Uterus (tissue), 4 donors: ENCODE data around the gene ZNF443. TPM values are rescaled to one million over a fixed set of nuclear protein-coding genes. Genes with fewer than 3 reads are reported as not detected.
"Not testable (repeated sequence)": the region's sequence is repeated elsewhere in the genome, so short reads cannot be mapped to it uniquely, and the experiment has no call there.

Experiments used
- DNase-seq, 2 donors: peaks; one replicate each; pipeline ENCODE4 v3.0.0-alpha.2; 2019 to 2020
- H3K27ac ChIP-seq, 2 donors: fragments of 200-600 bp; sonication (generic); 1 replicate in 1 of 2; 2 replicates in 1 of 2; pipeline ENCODE4 v1.5.1; 2016 to 2018
- H3K27me3 ChIP-seq, 2 donors: fragments of 200-600 bp; sonication (generic); one replicate each; pipeline ENCODE4 v1.5.1; 2018 to 2019; ENCODE audit warnings: control low read depth in 1 of 2
- H3K36me3 ChIP-seq, 2 donors: fragments of 200-600 bp; sonication (generic); one replicate each; pipeline ENCODE4 v1.5.1; 2019; ENCODE audit warnings: control low read depth in 1 of 2
- H3K4me1 ChIP-seq, 2 donors: fragments of 200-600 bp; sonication (generic); one replicate each; pipeline ENCODE4 v1.5.1; 2018 to 2019; ENCODE audit warnings: control low read depth in 1 of 2
- H3K4me3 ChIP-seq, 2 donors: fragments of 200-600 bp; sonication (generic); 1 replicate in 1 of 2; 2 replicates in 1 of 2; pipeline ENCODE4 v1.5.1; 2018 to 2019; ENCODE audit warnings: mild to moderate bottlenecking in 1 of 2
- H3K9me3 ChIP-seq, 2 donors: fragments of 200-600 bp; sonication (generic); one replicate each; pipeline ENCODE4 v1.5.1; 2019; ENCODE audit warnings: control low read depth in 1 of 2
- CTCF ChIP-seq, 4 experiments: fragments of 200-600 bp in 2 of 4; fragments of 450-650 bp in 2 of 4; sonication (generic) in 2 of 4; IDR thresholded peaks; one replicate each; pipeline ENCODE4 v1.5.1; 2016 to 2019; ENCODE audit warnings: antibody characterized with exemption in 4 of 4, mild to moderate bottlenecking in 2 of 4, moderate library complexity in 1 of 4
- POLR2A ChIP-seq, 2 donors: fragments of 450-650 bp; IDR thresholded peaks; one replicate each; pipeline ENCODE4 v1.6.1; 2016; ENCODE audit warnings: antibody characterized with exemption in 2 of 2, mild to moderate bottlenecking in 1 of 2, moderate library complexity in 1 of 2
- intact Hi-C: fragments of 100-400 bp; cut with DNase I; formaldehyde crosslinking; loops from one replicate; pipeline ENCODE4 v1.15.1; 2023; ENCODE audit warnings: low total_unique reads
- total RNA-seq, 4 donors: library from RNA; depleted of rRNA in 3 of 4; stranded (reverse); fragments of >200 nt in 3 of 4; gene quantifications; one replicate each; pipeline versions ENCODE4 v1.1.0 to v1.2.4, GENCODE V29; 2014 to 2023
- donor health status: DM: yes; HTN: yes; CAD: no.

The ZNF443 gene
- total RNA-seq, 4 donors from 2014 or later = 5.3 to 15.4 (median 8.4) TPM

DNA sequence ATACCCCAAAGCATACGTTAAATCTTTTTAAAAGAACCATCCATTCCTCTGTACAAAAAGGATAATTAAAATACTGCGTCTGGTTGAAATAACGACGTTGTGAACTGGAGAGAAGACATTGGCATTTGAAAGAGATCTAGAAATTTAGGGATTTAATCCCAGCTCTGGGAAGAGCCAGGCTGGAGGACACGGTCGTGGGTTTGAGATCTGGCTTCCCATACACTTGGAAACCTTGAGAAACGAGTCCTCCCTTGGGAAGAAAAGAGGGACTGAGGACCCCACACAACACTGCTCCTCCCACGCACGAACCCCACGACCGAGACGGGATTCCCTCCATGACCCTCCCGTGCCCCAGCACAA, 43.2 kb upstream of the ZNF443 start:
- intact Hi-C loops = no loop called here

GRCh38 chr19:12482509-12482886, 41.7 kb upstream of the ZNF443 start:
- Histone ChIP-seq H3K9me3 (no peaks in the 10 kb centered on the region), H3K27ac (no peak overlapping the region), H3K36me3 (no peaks in the 10 kb centered on the region), H3K4me1 (no peaks in the 10 kb centered on the region), H3K27me3 (no peaks in the 10 kb centered on the region), H3K4me3 (no peak overlapping the region)
- TF ChIP-seq CTCF (IDR thresholded peaks at IDR 0.05) = no peak
- TF ChIP-seq POLR2A (IDR thresholded peaks at IDR 0.05) = no peak
- intact Hi-C loops = no loop called here
- no peak for DNase-seq

More for the DNA sequence above, 43.2 kb upstream of the ZNF443 start:
- DNase-seq = no peak
- Histone ChIP-seq H3K27me3 (no peaks in the 10 kb centered on the region), H3K36me3 (no peaks in the 10 kb centered on the region), H3K27ac (peak overlapping the region; percentile 68 to 72), H3K9me3 (no peaks in the 10 kb centered on the region), H3K4me3 (peak overlapping the region; percentile 63 to 81), H3K4me1 (no peaks in the 10 kb centered on the region)
- TF ChIP-seq CTCF (IDR thresholded peaks at IDR 0.05) (no peak), POLR2A (IDR thresholded peaks at IDR 0.05) (no peak)

- H3K27ac ChIP-seq = no peak overlapping the region
- no peaks in the 10 kb centered on the region for H3K27me3 ChIP-seq
- H3K4me1 ChIP-seq = no peaks in the 10 kb centered on the region
- intact Hi-C loops = no loop called here
- H3K9me3 ChIP-seq = no peaks in the 10 kb centered on the region
- TF ChIP-seq POLR2A (IDR thresholded peaks at IDR 0.05) = no peak
- TF ChIP-seq CTCF (IDR thresholded peaks at IDR 0.05) = no peak
- no peak overlapping the region for H3K4me3 ChIP-seq
- DNase-seq = no peak
- H3K36me3 ChIP-seq = no peaks in the 10 kb centered on the region
Measured at GRCh38 chr19:12481781-12482508, 41.1 kb upstream of the ZNF443 start.

- H3K4me1 ChIP-seq = no peaks in the 10 kb centered on the region
- no peaks in the 10 kb centered on the region for H3K9me3 ChIP-seq
- DNase-seq = no peak
- H3K4me3 ChIP-seq = no peak overlapping the region
- intact Hi-C loops = no loop called here
- H3K36me3 ChIP-seq = no peaks in the 10 kb centered on the region
- H3K27me3 ChIP-seq = no peaks in the 10 kb centered on the region
- H3K27ac ChIP-seq = no peak overlapping the region
- TF ChIP-seq CTCF (IDR thresholded peaks at IDR 0.05) = no peak
- TF ChIP-seq POLR2A (IDR thresholded peaks at IDR 0.05) = no peak
Measured at GRCh38 chr19:12478234-12478941, 37.6 kb upstream of the ZNF443 start.

DNA sequence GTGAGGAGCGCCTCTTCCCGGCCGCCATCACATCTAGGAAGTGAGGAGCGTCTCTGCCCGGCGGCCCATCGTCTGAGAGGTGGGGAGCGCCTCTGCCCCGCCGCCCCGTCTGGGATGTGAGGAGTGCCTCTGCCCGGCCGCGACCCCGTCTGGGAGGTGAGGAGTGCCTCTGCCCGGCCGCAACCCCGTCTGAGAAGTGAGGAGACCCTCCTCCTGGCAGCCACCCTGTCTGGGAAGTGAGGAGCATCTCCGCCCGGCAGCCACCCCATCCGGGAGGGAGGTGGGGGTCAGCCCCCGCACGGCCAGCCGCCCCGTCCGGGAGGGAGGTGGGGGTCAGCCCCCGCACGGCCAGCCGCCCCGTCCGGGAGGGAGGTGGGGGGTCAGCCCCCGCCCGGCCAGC, 26.8 kb upstream of the ZNF443 start:
- H3K36me3 ChIP-seq, H3K27me3 ChIP-seq, H3K27ac ChIP-seq, H3K4me3 ChIP-seq, H3K4me1 ChIP-seq, DNase-seq, intact Hi-C loops: not testable (repeated sequence)
- peaks cover 0 to 40% of the 10 kb centered on the region in 2 donors for H3K9me3 ChIP-seq
